PC-3 (cell line): ENCODE results near the gene SH3TC1. TPM values are rescaled to one million over a fixed set of nuclear protein-coding genes. Genes with fewer than 3 reads are reported as not detected.

ENCODE experiments used
- ATAC-seq: fragments of 200-7000 bp; cut with Tn5 transposase; 2 replicates; pipeline ENCODE4 v1.9.1; 2020; ENCODE audit warnings: mild to moderate bottlenecking, moderate library complexity
- BruUV-seq: library from RNA; stranded (reverse); fragments of 400-500 nt; replicated peaks from 2 replicates; lab custom pipeline; 2021; lab: Mats Ljungman, UMichigan
- CTCF ChIA-PET: fragments of 300-600 bp; sonication (Branson Sonifier 250); formaldehyde crosslinking; loops from one replicate; lab custom pipeline; 2022; ENCODE audit warnings: antibody characterized with exemption; lab: Charles Lee
- POLR2A ChIA-PET: fragments of 300-600 bp; sonication (Branson Sonifier 250); formaldehyde crosslinking; loops from one replicate; lab custom pipeline; 2022; ENCODE audit warnings: antibody characterized with exemption; ENCODE audit not compliant: unreplicated experiment; lab: Charles Lee
- DNase-seq: peaks from one replicate; pipeline ENCODE4 v3.0.0-alpha.2; 2015
- H2AFZ ChIP-seq: fragments of 300-600 bp; sonication (generic); 2 replicates; pipeline ENCODE4 v1.6.0; 2016; ENCODE audit warnings: antibody characterized with exemption, low read length
- H3F3A ChIP-seq: fragments of 300-600 bp; sonication (generic); one replicate; pipeline ENCODE4 v1.6.0; 2017; ENCODE audit warnings: antibody characterized with exemption, low read length, control low read depth, mild to moderate bottlenecking; ENCODE audit not compliant: unreplicated experiment
- H3K27ac ChIP-seq: fragments of 300-600 bp; sonication (generic); 2 replicates; pipeline ENCODE4 v1.5.1; 2016; ENCODE audit warnings: mild to moderate bottlenecking, low read length
- H3K27me3 ChIP-seq: fragments of 300-600 bp; sonication (generic); 2 replicates; pipeline ENCODE4 v1.6.1; 2016; ENCODE audit warnings: low read length, mixed read lengths
- H3K36me3 ChIP-seq: fragments of 300-600 bp; sonication (generic); 2 replicates; pipeline ENCODE4 v1.6.1; 2016; ENCODE audit warnings: low read depth, mixed run types, low read length, mixed read lengths
- H3K4me1 ChIP-seq: fragments of 300-600 bp; sonication (generic); 2 replicates; pipeline ENCODE4 v1.5.1; 2016; ENCODE audit warnings: low read length; ENCODE audit not compliant: insufficient read depth
- H3K4me2 ChIP-seq: fragments of 300-600 bp; sonication (generic); 2 replicates; pipeline ENCODE4 v1.6.0; 2016; ENCODE audit warnings: low read length
- H3K4me3 ChIP-seq: fragments of 300-600 bp; sonication (generic); 2 replicates; pipeline ENCODE4 v1.5.1; 2016; ENCODE audit warnings: mild to moderate bottlenecking, low read length, mixed read lengths
- H3K79me2 ChIP-seq: fragments of 300-600 bp; sonication (generic); 2 replicates; pipeline ENCODE4 v1.6.1; 2017; ENCODE audit warnings: low read length, mixed read lengths
- H3K9ac ChIP-seq: fragments of 300-600 bp; sonication (generic); 2 replicates; pipeline ENCODE4 v1.6.0; 2016; ENCODE audit warnings: mild to moderate bottlenecking, low read length
- H3K9me2 ChIP-seq: fragments of 300-600 bp; sonication (generic); replicated peaks from 2 replicates; pipeline ENCODE4 v1.6.1; 2016; ENCODE audit warnings: mixed run types, low read length, mixed read lengths
- H3K9me3 ChIP-seq: fragments of 300-600 bp; sonication (generic); 2 replicates; pipeline ENCODE4 v1.6.1; 2016; ENCODE audit warnings: low read length, mixed read lengths
- H4K20me1 ChIP-seq: fragments of 300-600 bp; sonication (generic); 2 replicates; pipeline ENCODE4 v1.6.1; 2016; ENCODE audit warnings: low read length, mixed read lengths
- CTCF ChIP-seq: fragments of 300-600 bp; sonication (generic); conservative IDR thresholded peaks from 2 replicates; pipeline ENCODE4 v1.5.1; 2017; ENCODE audit warnings: antibody characterized with exemption, low read depth, mild to moderate bottlenecking, low read length
- EZH2 ChIP-seq: fragments of 300-600 bp; sonication (generic); IDR thresholded peaks from one replicate; pipeline ENCODE4 v1.6.1; 2017; ENCODE audit warnings: antibody characterized with exemption, mild to moderate bottlenecking, low read length; ENCODE audit not compliant: unreplicated experiment
- EZH2phosphoT487 ChIP-seq: fragments of 300-600 bp; sonication (generic); IDR thresholded peaks from 2 replicates; pipeline ENCODE4 v1.6.1; 2018; ENCODE audit warnings: mild to moderate bottlenecking, antibody characterized with exemption, low read length, borderline replicate concordance
- intact Hi-C: fragments of 100-400 bp; cut with micrococcal nuclease; formaldehyde crosslinking; loops from 2 replicates; pipeline ENCODE4 v1.9.0; 2023
- total RNA-seq: library from RNA; depleted of rRNA; stranded (reverse); fragments of >200 nt; gene quantifications from 2 replicates; pipeline ENCODE4 v1.2.3, GENCODE V29; 2014

SH3TC1 gene
- total RNA-seq, 1 experiment from 2014 or later, result 23.1 TPM

GRCh38 chr4:8272472-8273428, 73.7 kb downstream of the SH3TC1 start:
- POLR2A ChIA-PET, result no interaction called here
- Histone ChIP-seq H3K4me1 (peaks cover 9% of the 10 kb centered on the region), H2AFZ (no peak overlapping the region), H4K20me1 (no peaks in the 10 kb centered on the region), H3K9ac (no peak overlapping the region), H3K4me3 (no peak overlapping the region), H3K36me3 (no peaks in the 10 kb centered on the region), H3K27ac (no peak overlapping the region), H3K9me3 (no peaks in the 10 kb centered on the region), H3K4me2 (no peak overlapping the region), H3K79me2 (no peaks in the 10 kb centered on the region), H3K27me3 (no peaks in the 10 kb centered on the region), H3F3A (no peaks in the 10 kb centered on the region), H3K9me2 (no peaks in the 10 kb centered on the region)
- TF ChIP-seq CTCF (no peak), EZH2phosphoT487 (no peak), EZH2 (no peak)
- intact Hi-C loops, result no loop called here
- no peak for ATAC-seq
- CTCF ChIA-PET, result no interaction called here
- DNase-seq, result no peak
- no TSS peak for BruUV-seq

GRCh38 chr4:8273450-8273849, 74.4 kb downstream of the SH3TC1 start:
- intact Hi-C loops, result no loop called here

More at GRCh38 chr4:8273450-8273849, 74.4 kb downstream of the SH3TC1 start:
- ATAC-seq, result no peak
- no peak for TF ChIP-seq EZH2
- TF ChIP-seq EZH2phosphoT487, result no peak
- TF ChIP-seq CTCF, result no peak
- Histone ChIP-seq H3K36me3 (no peaks in the 10 kb centered on the region), H3F3A (no peaks in the 10 kb centered on the region), H2AFZ (no peak overlapping the region), H3K9me3 (no peaks in the 10 kb centered on the region), H3K4me3 (no peak overlapping the region), H3K4me1 (peaks cover 16% of the 10 kb centered on the region), H3K4me2 (no peak overlapping the region), H3K9me2 (no peaks in the 10 kb centered on the region), H3K27ac (no peak overlapping the region), H3K9ac (no peak overlapping the region), H3K27me3 (no peaks in the 10 kb centered on the region), H3K79me2 (no peaks in the 10 kb centered on the region), H4K20me1 (no peaks in the 10 kb centered on the region)
- POLR2A ChIA-PET, result no interaction called here
- no peak for DNase-seq
- no TSS peak for BruUV-seq
- CTCF ChIA-PET, result no interaction called here
